Measurements from ENCODE around the gene TMEM151A.

TMEM151A gene

DNA sequence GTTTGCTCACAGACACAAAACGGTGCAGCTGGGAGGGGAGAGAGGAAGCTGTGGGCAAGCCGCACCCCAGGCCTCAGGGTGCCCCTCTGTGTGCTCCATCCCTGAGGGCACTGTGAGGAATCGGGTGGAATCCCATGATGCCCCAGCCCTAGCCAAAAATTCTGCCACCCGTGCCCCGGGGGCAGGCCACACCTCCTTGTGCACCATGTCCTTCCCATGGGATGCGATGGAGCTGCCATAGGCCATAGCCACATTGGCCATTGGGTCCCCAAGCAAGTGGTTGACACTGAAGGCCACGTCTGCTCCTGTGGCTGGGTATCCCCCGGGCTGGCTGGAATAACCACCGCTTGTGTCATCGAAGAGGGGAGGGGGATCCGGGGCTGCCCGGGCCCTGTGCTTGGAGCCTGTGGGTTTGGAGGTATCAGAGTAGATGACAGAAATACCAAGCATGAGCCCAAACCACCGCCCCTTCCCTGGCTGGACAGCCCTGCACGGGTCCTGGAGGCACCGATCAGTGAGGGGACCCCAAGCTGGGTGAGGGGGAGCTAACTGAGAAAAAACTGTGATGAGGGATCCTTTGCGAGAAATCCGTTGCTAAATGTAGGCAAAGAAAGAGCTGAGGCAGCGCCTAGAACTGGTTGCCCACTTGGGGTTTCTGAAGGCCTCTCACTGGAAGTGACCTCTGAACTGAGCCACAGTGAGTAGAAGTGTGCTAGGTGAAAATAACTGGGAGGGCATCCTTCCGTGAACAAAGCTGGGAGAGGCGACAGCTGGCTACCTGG is 3.6 kb upstream of the TMEM151A start:
- Histone ChIP-seq H3K14ac (ENCODE audit: low read length) (peak overlapping the region; percentile 96), H3K79me1 (ENCODE audit: low read length) (peaks cover 8% of the 10 kb centered on the region), H3K18ac (ENCODE audit: low read length) (peak overlapping the region; percentile 97), H4K12ac (ENCODE audit: low read depth, low read length) (peak overlapping the region; percentile 92), H3K79me2 (ENCODE audit: control insufficient read depth, insufficient read depth, low read length, poor library complexity) (peaks cover 10% of the 10 kb centered on the region), H3K27ac (ENCODE audit: low read depth, low read length) (peak overlapping the region; percentile 63), H3K4ac (ENCODE audit: low read depth, low read length) (peak overlapping the region; percentile 86), H4K91ac (ENCODE audit: low read depth, low read length) (peak overlapping the region; percentile 97), H4K8ac (ENCODE audit: low read depth, low read length) (peak overlapping the region; percentile 98), H3K4me3 (ENCODE audit: low read depth, low read length) (peak overlapping the region; percentile 84), H3K9me3 (ENCODE audit: insufficient read depth, low read depth, low read length) (peaks cover 3% of the 10 kb centered on the region), H3K4me2 (ENCODE audit: low read length) (peak overlapping the region; percentile 62), H2AK5ac (ENCODE audit: low read length) (peak overlapping the region; percentile 43), H2AFZ (ENCODE audit: insufficient read depth, low read length, poor library complexity) (peak overlapping the region; percentile 94), H2BK12ac (ENCODE audit: low read length) (no peak overlapping the region), H2BK5ac (ENCODE audit: low read depth, low read length, poor library complexity) (peak overlapping the region; percentile 85), H3K27me3 (ENCODE audit: insufficient read depth, low read length) (peaks cover 20% of the 10 kb centered on the region), H3K4me1 (ENCODE audit: control insufficient read depth in 1 of 2, insufficient read depth in 2 of 2, low read length in 2 of 2) (peaks cover 12 to 15% of the 10 kb centered on the region in 2 experiments), H3K23ac (ENCODE audit: low read length) (no peak overlapping the region), H3K9ac (ENCODE audit: low read length) (peak overlapping the region; percentile 86), H3K36me3 (ENCODE audit: control insufficient read depth in 1 of 2, insufficient read depth in 2 of 2, low read length in 2 of 2) (peaks cover 27 to 34% of the 10 kb centered on the region in 2 experiments), H2BK120ac (ENCODE audit: insufficient read depth, low read length, poor library complexity) (peak overlapping the region; percentile 62)
- DNase-seq = no peak
- no CpG with 5 or more reads among the region's 20 CpGs for WGBS (ENCODE audit: extremely low coverage, insufficient coverage, insufficient read length)

DNA sequence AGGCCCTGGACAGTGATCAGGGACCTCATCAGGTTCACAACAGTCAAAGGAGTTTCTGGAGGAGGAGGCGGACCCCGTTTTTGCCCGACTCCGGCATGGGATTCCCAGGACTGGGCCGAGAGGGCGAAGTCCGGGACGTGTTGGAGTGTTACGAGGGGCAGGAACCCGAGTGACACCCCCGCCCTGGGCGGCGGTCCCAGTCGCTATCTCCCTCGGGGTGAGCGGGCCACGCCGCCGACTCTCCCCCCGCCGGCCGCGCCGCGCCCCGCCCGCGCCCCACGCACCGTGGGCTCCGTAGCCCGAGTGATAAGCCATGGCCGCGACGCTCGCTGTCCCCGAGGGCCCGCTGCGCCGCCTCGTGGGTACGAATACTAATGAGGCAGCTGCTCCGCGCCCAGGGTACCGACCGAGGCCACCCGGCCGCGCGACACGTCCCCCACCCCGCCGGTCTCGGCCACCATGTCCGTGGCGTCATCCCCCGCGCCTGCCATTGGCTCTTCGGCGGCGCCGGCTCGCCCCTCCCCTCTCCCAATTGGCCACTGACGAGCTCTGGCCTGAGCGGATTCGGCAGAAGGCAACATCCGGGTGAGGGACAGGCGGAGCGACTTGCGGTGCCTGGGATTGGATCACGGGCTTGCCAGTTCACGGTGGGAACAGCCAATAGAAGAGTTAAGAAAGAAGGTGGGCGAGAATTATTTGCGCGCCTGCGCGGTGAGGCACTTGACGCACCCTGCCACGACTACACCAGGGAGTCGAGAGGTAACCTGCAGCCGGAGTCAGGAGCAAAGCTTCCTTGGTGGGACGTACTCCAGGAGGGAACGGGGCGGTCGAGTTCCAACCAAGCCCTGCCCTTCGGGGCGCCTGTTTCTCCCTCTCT is 2.8 kb upstream of the TMEM151A start, which contains the start of gene YIF1A:
Gene YIF1A, minus strand, starts transcription at position 473 of the 877 bp plus-strand sequence. Its CDS starts 158 bp downstream, at position 315.
- Histone ChIP-seq H4K12ac (ENCODE audit: low read depth, low read length) (peak within 1 kb of the TSS; percentile 92), H4K8ac (ENCODE audit: low read depth, low read length) (peak within 1 kb of the TSS; percentile 98), H3K4me3 (ENCODE audit: low read depth, low read length) (peak within 1 kb of the TSS; percentile 84), H3K18ac (ENCODE audit: low read length) (peak within 1 kb of the TSS; percentile 97), H2BK12ac (ENCODE audit: low read length) (no peak within 1 kb of the TSS), H3K27me3 (ENCODE audit: insufficient read depth, low read length) (peaks cover 20% of the 10 kb centered on the region), H3K4me2 (ENCODE audit: low read length) (peak within 1 kb of the TSS; percentile 97), H2AK5ac (ENCODE audit: low read length) (peak within 1 kb of the TSS; percentile 43), H2BK5ac (ENCODE audit: low read depth, low read length, poor library complexity) (peak within 1 kb of the TSS; percentile 85), H3K27ac (ENCODE audit: low read depth, low read length) (peak within 1 kb of the TSS; percentile 72), H3K23ac (ENCODE audit: low read length) (no peak within 1 kb of the TSS), H3K9ac (ENCODE audit: low read length) (peak within 1 kb of the TSS; percentile 86), H3K79me2 (ENCODE audit: control insufficient read depth, insufficient read depth, low read length, poor library complexity) (peaks cover 10% of the 10 kb centered on the region), H4K91ac (ENCODE audit: low read depth, low read length) (peak within 1 kb of the TSS; percentile 97), H2BK120ac (ENCODE audit: insufficient read depth, low read length, poor library complexity) (peak within 1 kb of the TSS; percentile 62), H3K79me1 (ENCODE audit: low read length) (peaks cover 8% of the 10 kb centered on the region), H3K4me1 (ENCODE audit: control insufficient read depth in 1 of 2, insufficient read depth in 2 of 2, low read length in 2 of 2) (peaks cover 12 to 15% of the 10 kb centered on the region in 2 experiments), H3K36me3 (ENCODE audit: control insufficient read depth in 1 of 2, insufficient read depth in 2 of 2, low read length in 2 of 2) (peaks cover 25 to 31% of the 10 kb centered on the region in 2 experiments), H3K9me3 (ENCODE audit: insufficient read depth, low read depth, low read length) (peaks cover 3% of the 10 kb centered on the region), H2AFZ (ENCODE audit: insufficient read depth, low read length, poor library complexity) (peak within 1 kb of the TSS; percentile 94), H3K14ac (ENCODE audit: low read length) (peak within 1 kb of the TSS; percentile 96), H3K4ac (ENCODE audit: low read depth, low read length) (peak within 1 kb of the TSS; percentile 86)
- WGBS (ENCODE audit: extremely low coverage, insufficient coverage, insufficient read length) = no CpG with 5 or more reads among the region's 87 CpGs
- peak; percentile 99 to 100 for DNase-seq

DNA sequence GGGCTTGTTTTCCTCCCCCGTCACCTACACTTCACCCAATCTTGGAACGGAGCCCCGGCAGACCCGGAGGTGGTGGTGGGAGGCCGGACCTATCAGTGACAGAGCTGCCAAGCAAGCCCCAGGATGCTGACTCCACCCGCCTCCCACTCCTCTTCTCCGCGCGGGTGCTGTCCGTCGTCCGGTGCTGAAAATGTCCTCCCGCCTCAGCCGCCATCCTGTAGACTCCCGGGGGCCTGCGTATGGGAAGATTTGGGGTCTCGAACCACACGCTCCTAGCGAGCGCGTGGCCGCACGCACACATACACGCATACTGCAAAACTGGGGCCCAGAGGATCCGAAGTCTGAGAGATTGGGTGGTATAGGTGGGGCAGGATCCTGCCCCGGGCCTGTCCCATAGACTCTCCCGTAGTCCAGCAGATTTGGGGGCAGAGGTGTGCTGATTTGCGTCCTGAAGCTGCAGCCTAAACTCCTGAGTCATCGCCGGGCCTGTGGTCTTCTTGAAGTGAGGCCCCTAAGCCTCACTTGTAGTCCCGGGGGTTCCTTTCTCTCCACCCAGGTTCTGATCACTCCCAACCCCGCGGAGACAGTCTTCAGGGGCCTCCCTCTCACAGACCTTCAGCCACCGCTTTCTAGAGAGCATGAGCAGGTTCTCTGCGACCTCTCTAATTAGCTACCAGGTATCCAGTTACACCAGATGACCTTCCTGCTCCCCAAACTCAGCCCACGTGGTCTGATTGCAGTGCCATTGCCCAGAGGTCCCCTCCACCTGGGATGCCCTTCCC is 2.0 kb upstream of the TMEM151A start:
- H2BK120ac ChIP-seq (ENCODE audit: insufficient read depth, low read length, poor library complexity) = no peak overlapping the region
- H3K18ac ChIP-seq (ENCODE audit: low read length) = peak overlapping the region; percentile 61
- peak overlapping the region; percentile 86 for H4K8ac ChIP-seq (ENCODE audit: low read depth, low read length)
- H3K79me2 ChIP-seq (ENCODE audit: control insufficient read depth, insufficient read depth, low read length, poor library complexity) = peaks cover 10% of the 10 kb centered on the region
- H3K36me3 ChIP-seq (ENCODE audit: control insufficient read depth in 1 of 2, insufficient read depth in 2 of 2, low read length in 2 of 2) = peaks cover 19 to 23% of the 10 kb centered on the region in 2 experiments
- H3K14ac ChIP-seq (ENCODE audit: low read length) = peak overlapping the region; percentile 45
- no CpG with 5 or more reads among the region's 36 CpGs for WGBS (ENCODE audit: extremely low coverage, insufficient coverage, insufficient read length)
- peak overlapping the region; percentile 23 for H2AK5ac ChIP-seq (ENCODE audit: low read length)
- peaks cover 12 to 15% of the 10 kb centered on the region in 2 experiments for H3K4me1 ChIP-seq (ENCODE audit: control insufficient read depth in 1 of 2, insufficient read depth in 2 of 2, low read length in 2 of 2)
- H3K23ac ChIP-seq (ENCODE audit: low read length) = no peak overlapping the region
- H3K27me3 ChIP-seq (ENCODE audit: insufficient read depth, low read length) = peaks cover 20% of the 10 kb centered on the region
- H3K9ac ChIP-seq (ENCODE audit: low read length) = peak overlapping the region; percentile 54
- H2BK12ac ChIP-seq (ENCODE audit: low read length) = no peak overlapping the region
- H3K79me1 ChIP-seq (ENCODE audit: low read length) = peaks cover 8% of the 10 kb centered on the region
- peak overlapping the region; percentile 30 for H3K4ac ChIP-seq (ENCODE audit: low read depth, low read length)
- DNase-seq = peak in 1 of 2 donors; percentile 77
- H3K9me3 ChIP-seq (ENCODE audit: insufficient read depth, low read depth, low read length) = peaks cover 3% of the 10 kb centered on the region
- peak overlapping the region; percentile 46 for H2BK5ac ChIP-seq (ENCODE audit: low read depth, low read length, poor library complexity)
- H3K4me2 ChIP-seq (ENCODE audit: low read length) = peak overlapping the region; percentile 97
- H4K12ac ChIP-seq (ENCODE audit: low read depth, low read length) = peak overlapping the region; percentile 65
- H3K27ac ChIP-seq (ENCODE audit: low read depth, low read length) = peak overlapping the region; percentile 72
- H4K91ac ChIP-seq (ENCODE audit: low read depth, low read length) = peak overlapping the region; percentile 79
- H2AFZ ChIP-seq (ENCODE audit: insufficient read depth, low read length, poor library complexity) = peak overlapping the region; percentile 38
- H3K4me3 ChIP-seq (ENCODE audit: low read depth, low read length) = peak overlapping the region; percentile 78

DNA sequence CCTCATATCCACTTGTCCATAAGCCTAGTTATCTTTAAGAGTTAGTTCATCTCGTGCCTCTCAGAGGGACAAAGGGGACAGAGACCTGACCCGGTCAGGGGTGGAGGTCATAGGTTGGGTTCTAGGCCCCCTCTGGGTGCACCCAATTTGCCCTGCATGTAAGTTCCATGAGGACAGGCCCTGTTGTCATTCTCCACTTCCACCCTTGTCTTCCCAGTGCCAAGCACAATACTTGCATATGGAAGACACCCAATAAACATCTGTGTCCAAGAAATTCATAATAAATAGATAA is 1.4 kb upstream of the TMEM151A start:
- H3K23ac ChIP-seq (ENCODE audit: low read length) = no peak overlapping the region
- H3K79me1 ChIP-seq (ENCODE audit: low read length) = peaks cover 8% of the 10 kb centered on the region
- H3K36me3 ChIP-seq (ENCODE audit: control insufficient read depth in 1 of 2, insufficient read depth in 2 of 2, low read length in 2 of 2) = peaks cover 13 to 18% of the 10 kb centered on the region in 2 experiments
- H2BK12ac ChIP-seq (ENCODE audit: low read length) = no peak overlapping the region
- H3K4me3 ChIP-seq (ENCODE audit: low read depth, low read length) = no peak overlapping the region
- H3K4me2 ChIP-seq (ENCODE audit: low read length) = no peak overlapping the region
- H4K8ac ChIP-seq (ENCODE audit: low read depth, low read length) = no peak overlapping the region
- no peak overlapping the region for H3K14ac ChIP-seq (ENCODE audit: low read length)
- H4K12ac ChIP-seq (ENCODE audit: low read depth, low read length) = no peak overlapping the region
- H2BK5ac ChIP-seq (ENCODE audit: low read depth, low read length, poor library complexity) = no peak overlapping the region
- peaks cover 20% of the 10 kb centered on the region for H3K27me3 ChIP-seq (ENCODE audit: insufficient read depth, low read length)
- no CpG with 5 or more reads among the region's 2 CpGs for WGBS (ENCODE audit: extremely low coverage, insufficient coverage, insufficient read length)
- peaks cover 10% of the 10 kb centered on the region for H3K79me2 ChIP-seq (ENCODE audit: control insufficient read depth, insufficient read depth, low read length, poor library complexity)
- no peak overlapping the region for H3K9ac ChIP-seq (ENCODE audit: low read length)
- no peak overlapping the region for H2AK5ac ChIP-seq (ENCODE audit: low read length)
- H2BK120ac ChIP-seq (ENCODE audit: insufficient read depth, low read length, poor library complexity) = no peak overlapping the region
- no peak overlapping the region for H4K91ac ChIP-seq (ENCODE audit: low read depth, low read length)
- no peak for DNase-seq
- H3K27ac ChIP-seq (ENCODE audit: low read depth, low read length) = no peak overlapping the region
- H3K9me3 ChIP-seq (ENCODE audit: insufficient read depth, low read depth, low read length) = peaks cover 3% of the 10 kb centered on the region
- H3K4ac ChIP-seq (ENCODE audit: low read depth, low read length) = no peak overlapping the region
- H3K18ac ChIP-seq (ENCODE audit: low read length) = no peak overlapping the region
- H3K4me1 ChIP-seq (ENCODE audit: control insufficient read depth in 1 of 2, insufficient read depth in 2 of 2, low read length in 2 of 2) = peaks cover 12 to 15% of the 10 kb centered on the region in 2 experiments
- H2AFZ ChIP-seq (ENCODE audit: insufficient read depth, low read length, poor library complexity) = no peak overlapping the region

Data from trophoblast cell (in vitro differentiated cells and primary cell).